ENCODE results near the gene CCDC175. TPM values are rescaled to one million over a fixed set of nuclear protein-coding genes. Genes with fewer than 3 reads are reported as not detected.

The CCDC175 gene
- total RNA-seq, 4 donors from 2014 or later, result not detected

- Histone ChIP-seq H3K4me1 (no peaks in the 10 kb centered on the region), H3K4me3 (no peak overlapping the region), H3K9me3 (no peaks in the 10 kb centered on the region), H3K27ac (replicated peaks in 1 of 4) (no peak overlapping the region), H3K27me3 (peaks cover 0 to 4% (median 0%) of the 10 kb centered on the region in 4 donors), H3K36me3 (no peaks in the 10 kb centered on the region)
- intact Hi-C loops (cut with DNase I), result no loop called here
- no peak for DNase-seq (ENCODE audit: extremely low spot score)
- WGBS, result 94% methylated on average over 3 of the region's 3 CpGs
- TF ChIP-seq EP300 (IDR thresholded peaks at IDR 0.05) (no peak), CTCF (IDR thresholded peaks at IDR 0.05) (no peak), POLR2AphosphoS5 (IDR thresholded peaks at IDR 0.05) (no peak), POLR2A (IDR thresholded peaks at IDR 0.05; ENCODE audit: low read depth) (no peak)
These were observed 9.9 kb downstream of the CCDC175 start for GRCh38 chr14:59566725-59567124.

- no peak for DNase-seq (ENCODE audit: extremely low spot score)
- TF ChIP-seq CTCF (IDR thresholded peaks at IDR 0.05), result no peak
- TF ChIP-seq POLR2AphosphoS5 (IDR thresholded peaks at IDR 0.05), result no peak
- TF ChIP-seq EP300 (IDR thresholded peaks at IDR 0.05), result no peak
- TF ChIP-seq POLR2A (IDR thresholded peaks at IDR 0.05; ENCODE audit: low read depth), result no peak
- no peaks in the 10 kb centered on the region for H3K4me1 ChIP-seq
- H3K36me3 ChIP-seq, result no peaks in the 10 kb centered on the region
- no peak overlapping the region for H3K27ac ChIP-seq (replicated peaks in 1 of 4)
- no peaks in the 10 kb centered on the region for H3K9me3 ChIP-seq
- H3K27me3 ChIP-seq, result peaks cover 0 to 4% (median 0%) of the 10 kb centered on the region in 4 donors
- 53% methylated on average over 1 of the region's 1 CpG for WGBS
- intact Hi-C loops (cut with DNase I), result no loop called here
- no peak overlapping the region for H3K4me3 ChIP-seq
These were observed 10.3 kb downstream of the CCDC175 start for GRCh38 chr14:59566296-59566695.

- WGBS, result 48% methylated on average over 1 of the region's 1 CpG
- intact Hi-C loops (cut with DNase I), result no loop called here
- Histone ChIP-seq H3K4me3 (no peak overlapping the region), H3K4me1 (no peaks in the 10 kb centered on the region), H3K27me3 (peaks cover 0 to 4% (median 0%) of the 10 kb centered on the region in 4 donors), H3K27ac (replicated peaks in 1 of 4) (no peak overlapping the region), H3K36me3 (no peaks in the 10 kb centered on the region), H3K9me3 (no peaks in the 10 kb centered on the region)
- TF ChIP-seq EP300 (IDR thresholded peaks at IDR 0.05) (no peak), POLR2AphosphoS5 (IDR thresholded peaks at IDR 0.05) (no peak), POLR2A (IDR thresholded peaks at IDR 0.05; ENCODE audit: low read depth) (no peak), CTCF (IDR thresholded peaks at IDR 0.05) (no peak)
- DNase-seq (ENCODE audit: extremely low spot score), result no peak
These were observed 11.5 kb downstream of the CCDC175 start for GRCh38 chr14:59565087-59565486.

GRCh38 chr14:59564366-59564765 is 12.2 kb downstream of the CCDC175 start:
- no peaks in the 10 kb centered on the region for H3K36me3 ChIP-seq
- H3K4me1 ChIP-seq, result no peaks in the 10 kb centered on the region
- intact Hi-C loops (cut with DNase I), result no loop called here
- 57% methylated on average over 2 of the region's 2 CpGs for WGBS
- no peaks in the 10 kb centered on the region for H3K9me3 ChIP-seq
- no peak for DNase-seq (ENCODE audit: extremely low spot score)
- no peak for TF ChIP-seq POLR2A (IDR thresholded peaks at IDR 0.05; ENCODE audit: low read depth)
- no peak for TF ChIP-seq CTCF (IDR thresholded peaks at IDR 0.05)
- TF ChIP-seq EP300 (IDR thresholded peaks at IDR 0.05), result no peak
- TF ChIP-seq POLR2AphosphoS5 (IDR thresholded peaks at IDR 0.05), result no peak
- H3K27ac ChIP-seq (replicated peaks in 1 of 4), result no peak overlapping the region
- no peak overlapping the region for H3K4me3 ChIP-seq
- peaks cover 0 to 4% (median 0%) of the 10 kb centered on the region in 4 donors for H3K27me3 ChIP-seq

- H3K4me1 ChIP-seq, result no peaks in the 10 kb centered on the region
- no peaks in the 10 kb centered on the region for H3K36me3 ChIP-seq
- no peak for DNase-seq (ENCODE audit: extremely low spot score)
- no peak overlapping the region for H3K4me3 ChIP-seq
- intact Hi-C loops (cut with DNase I), result no loop called here
- TF ChIP-seq POLR2A (IDR thresholded peaks at IDR 0.05; ENCODE audit: low read depth) (no peak), CTCF (IDR thresholded peaks at IDR 0.05) (no peak), POLR2AphosphoS5 (IDR thresholded peaks at IDR 0.05) (no peak), EP300 (IDR thresholded peaks at IDR 0.05) (no peak)
- 89% methylated on average over 2 of the region's 2 CpGs for WGBS
- peaks cover 0 to 3% (median 0%) of the 10 kb centered on the region in 4 donors for H3K9me3 ChIP-seq
- H3K27me3 ChIP-seq, result no peaks in the 10 kb centered on the region
- no peak overlapping the region for H3K27ac ChIP-seq (replicated peaks in 1 of 4)
These were observed 29.3 kb downstream of the CCDC175 start for GRCh38 chr14:59547310-59547709.

Data from esophagus muscularis mucosa (tissue), 4 donors.